Uterus (tissue), 4 donors: ENCODE measurements around the gene CCNB2. TPM values are rescaled to one million over a fixed set of nuclear protein-coding genes. Genes with fewer than 3 reads are reported as not detected.

Experiments used
- DNase-seq, 2 donors: peaks; one replicate each; pipeline ENCODE4 v3.0.0-alpha.2; 2019 to 2020
- H3K27ac ChIP-seq, 2 donors: fragments of 200-600 bp; sonication (generic); 1 replicate in 1 of 2; 2 replicates in 1 of 2; pipeline ENCODE4 v1.5.1; 2016 to 2018
- H3K27me3 ChIP-seq, 2 donors: fragments of 200-600 bp; sonication (generic); one replicate each; pipeline ENCODE4 v1.5.1; 2018 to 2019; ENCODE audit warnings: control low read depth in 1 of 2
- H3K36me3 ChIP-seq, 2 donors: fragments of 200-600 bp; sonication (generic); one replicate each; pipeline ENCODE4 v1.5.1; 2019; ENCODE audit warnings: control low read depth in 1 of 2
- H3K4me1 ChIP-seq, 2 donors: fragments of 200-600 bp; sonication (generic); one replicate each; pipeline ENCODE4 v1.5.1; 2018 to 2019; ENCODE audit warnings: control low read depth in 1 of 2
- H3K4me3 ChIP-seq, 2 donors: fragments of 200-600 bp; sonication (generic); 1 replicate in 1 of 2; 2 replicates in 1 of 2; pipeline ENCODE4 v1.5.1; 2018 to 2019; ENCODE audit warnings: mild to moderate bottlenecking in 1 of 2
- H3K9me3 ChIP-seq, 2 donors: fragments of 200-600 bp; sonication (generic); one replicate each; pipeline ENCODE4 v1.5.1; 2019; ENCODE audit warnings: control low read depth in 1 of 2
- POLR2A ChIP-seq, 2 donors: fragments of 450-650 bp; IDR thresholded peaks; one replicate each; pipeline ENCODE4 v1.6.1; 2016; ENCODE audit warnings: antibody characterized with exemption in 2 of 2, mild to moderate bottlenecking in 1 of 2, moderate library complexity in 1 of 2
- intact Hi-C: fragments of 100-400 bp; cut with DNase I; formaldehyde crosslinking; loops from one replicate; pipeline ENCODE4 v1.15.1; 2023; ENCODE audit warnings: low total_unique reads
- total RNA-seq, 4 donors: library from RNA; depleted of rRNA in 3 of 4; stranded (reverse); fragments of >200 nt in 3 of 4; gene quantifications; one replicate each; pipeline versions ENCODE4 v1.1.0 to v1.2.4, GENCODE V29; 2014 to 2023
- TF ChIP-seq, protein P1 (sequence below), 4 experiments: fragments of 200-600 bp in 2 of 4; fragments of 450-650 bp in 2 of 4; sonication (generic) in 2 of 4; IDR thresholded peaks; one replicate each; pipeline ENCODE4 v1.5.1; 2016 to 2019; ENCODE audit warnings: antibody characterized with exemption in 4 of 4, mild to moderate bottlenecking in 2 of 4, moderate library complexity in 1 of 4
- donor health status: DM: yes; HTN: yes; CAD: no.

Gene CCNB2
- total RNA-seq, 4 donors from 2014 or later, result 1.5 to 21.8 TPM; not detected in 2

DNA sequence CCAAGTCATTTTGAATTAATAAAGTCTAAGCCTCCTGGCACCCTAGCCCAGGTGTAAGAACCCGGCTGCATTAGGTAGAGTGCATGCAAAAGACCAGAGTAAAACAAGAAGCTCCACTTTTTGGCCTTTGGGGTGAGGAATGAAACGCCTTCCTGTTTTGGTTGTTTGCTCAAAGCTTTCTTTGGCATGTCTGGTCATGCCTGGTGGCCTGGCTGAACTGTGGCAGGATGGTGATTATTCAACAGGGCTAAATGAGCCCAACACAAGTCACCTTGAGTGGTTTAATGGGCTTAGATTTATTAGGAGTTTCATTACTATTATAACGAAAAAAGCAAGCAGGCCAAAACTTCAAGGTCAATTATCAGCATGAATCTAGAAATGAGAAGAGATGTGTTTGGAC lies 60.8 kb downstream of the CCNB2 start:
- Histone ChIP-seq H3K4me3 (no peak overlapping the region), H3K27me3 (no peaks in the 10 kb centered on the region), H3K36me3 (no peaks in the 10 kb centered on the region), H3K4me1 (no peaks in the 10 kb centered on the region), H3K27ac (peak overlapping the region; percentile 83 to 86), H3K9me3 (no peaks in the 10 kb centered on the region)
- peak in 1 of 2 donors; percentile 25 for DNase-seq
- intact Hi-C loops, result no loop called here
- TF ChIP-seq, protein P1, sequence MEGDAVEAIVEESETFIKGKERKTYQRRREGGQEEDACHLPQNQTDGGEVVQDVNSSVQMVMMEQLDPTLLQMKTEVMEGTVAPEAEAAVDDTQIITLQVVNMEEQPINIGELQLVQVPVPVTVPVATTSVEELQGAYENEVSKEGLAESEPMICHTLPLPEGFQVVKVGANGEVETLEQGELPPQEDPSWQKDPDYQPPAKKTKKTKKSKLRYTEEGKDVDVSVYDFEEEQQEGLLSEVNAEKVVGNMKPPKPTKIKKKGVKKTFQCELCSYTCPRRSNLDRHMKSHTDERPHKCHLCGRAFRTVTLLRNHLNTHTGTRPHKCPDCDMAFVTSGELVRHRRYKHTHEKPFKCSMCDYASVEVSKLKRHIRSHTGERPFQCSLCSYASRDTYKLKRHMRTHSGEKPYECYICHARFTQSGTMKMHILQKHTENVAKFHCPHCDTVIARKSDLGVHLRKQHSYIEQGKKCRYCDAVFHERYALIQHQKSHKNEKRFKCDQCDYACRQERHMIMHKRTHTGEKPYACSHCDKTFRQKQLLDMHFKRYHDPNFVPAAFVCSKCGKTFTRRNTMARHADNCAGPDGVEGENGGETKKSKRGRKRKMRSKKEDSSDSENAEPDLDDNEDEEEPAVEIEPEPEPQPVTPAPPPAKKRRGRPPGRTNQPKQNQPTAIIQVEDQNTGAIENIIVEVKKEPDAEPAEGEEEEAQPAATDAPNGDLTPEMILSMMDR (IDR thresholded peaks at IDR 0.05), result no peak
- TF ChIP-seq POLR2A (IDR thresholded peaks at IDR 0.05), result no peak

DNA sequence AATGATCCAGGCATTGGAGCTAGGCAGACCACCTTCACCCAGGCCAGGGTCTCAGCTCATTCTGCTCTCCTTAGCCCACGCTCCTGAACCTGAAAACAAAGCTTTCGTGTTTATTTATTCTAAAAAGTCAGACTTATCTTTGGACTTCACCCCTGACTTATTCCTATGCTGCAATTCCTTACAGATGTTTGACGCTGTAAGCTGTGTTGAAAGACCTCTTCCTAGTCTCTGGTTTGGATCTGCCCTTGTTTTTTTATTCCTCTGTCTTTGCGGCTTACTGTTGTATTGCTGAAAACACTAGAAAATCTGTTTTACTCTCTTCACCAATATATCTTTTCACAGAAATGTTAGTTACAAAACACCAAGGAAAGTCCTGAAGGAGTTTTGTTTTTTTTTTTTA lies 61.2 kb downstream of the CCNB2 start:
- DNase-seq, result no peak
- Histone ChIP-seq H3K27me3 (no peaks in the 10 kb centered on the region), H3K36me3 (no peaks in the 10 kb centered on the region), H3K9me3 (no peaks in the 10 kb centered on the region), H3K4me3 (no peak overlapping the region), H3K27ac (peak overlapping the region; percentile 83 to 86), H3K4me1 (no peaks in the 10 kb centered on the region)
- intact Hi-C loops, result no loop called here
- no peak for TF ChIP-seq POLR2A (IDR thresholded peaks at IDR 0.05)
- TF ChIP-seq, protein P1 (IDR thresholded peaks at IDR 0.05), result no peak

DNA sequence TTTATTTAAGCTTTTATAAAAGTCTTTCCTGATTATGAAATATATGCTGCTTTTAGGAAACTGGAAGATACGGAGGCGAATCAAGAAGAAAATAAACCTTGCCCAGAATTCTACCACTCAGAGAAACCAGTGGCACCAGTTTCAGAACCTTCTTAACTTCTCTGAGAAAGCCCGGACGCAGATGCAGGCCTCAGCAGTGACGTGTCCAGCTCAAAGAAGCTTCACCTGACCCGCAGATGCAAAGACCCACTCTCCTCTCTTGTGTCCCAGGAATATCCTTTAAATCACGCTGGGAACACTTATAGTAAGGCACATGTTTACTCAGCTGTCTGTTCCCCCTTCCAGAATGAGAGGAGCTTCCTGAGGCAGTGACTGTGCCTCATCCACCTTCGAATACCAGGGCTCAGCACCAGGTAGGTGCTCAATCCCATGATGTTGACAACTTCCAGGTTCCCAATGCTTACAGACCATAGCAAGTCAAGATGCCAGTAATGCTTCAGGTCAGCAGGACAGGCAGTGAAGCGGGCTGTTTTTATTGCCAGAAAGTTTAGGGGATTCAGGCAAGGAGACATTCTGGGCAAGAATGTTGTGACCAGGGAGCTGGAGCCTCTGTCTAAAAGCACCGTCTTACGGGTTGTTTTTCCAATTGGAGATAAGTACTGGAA lies 61.8 kb downstream of the CCNB2 start:
- H3K4me1 ChIP-seq, result no peaks in the 10 kb centered on the region
- DNase-seq, result no peak
- no peaks in the 10 kb centered on the region for H3K9me3 ChIP-seq
- no peaks in the 10 kb centered on the region for H3K36me3 ChIP-seq
- no peak overlapping the region for H3K4me3 ChIP-seq
- intact Hi-C loops, result no loop called here
- H3K27me3 ChIP-seq, result no peaks in the 10 kb centered on the region
- peak overlapping the region; percentile 83 to 86 for H3K27ac ChIP-seq
- TF ChIP-seq POLR2A (IDR thresholded peaks at IDR 0.05), result no peak
- TF ChIP-seq, protein P1 (IDR thresholded peaks at IDR 0.05), result no peak

DNA sequence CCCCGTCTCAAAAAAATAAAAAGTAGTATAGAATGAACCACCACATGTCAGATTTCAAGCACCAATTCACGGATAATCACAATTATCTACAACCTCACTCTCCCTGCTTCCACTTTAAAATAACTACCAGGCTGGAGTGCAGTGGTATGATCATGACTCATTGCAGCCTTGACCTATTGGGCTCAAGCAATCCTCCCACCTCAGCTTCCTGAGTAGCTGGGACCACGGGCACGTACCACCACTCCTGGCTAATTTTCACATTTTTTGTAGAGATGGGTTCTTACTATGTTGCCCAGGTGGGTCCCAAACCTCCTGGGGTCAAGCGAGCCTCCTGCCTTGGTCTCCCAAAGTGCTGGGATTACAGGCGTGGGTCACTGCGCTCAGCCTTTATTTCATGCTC lies 63.6 kb downstream of the CCNB2 start:
- Histone ChIP-seq H3K4me3 (no peak overlapping the region), H3K36me3 (no peaks in the 10 kb centered on the region), H3K4me1 (no peaks in the 10 kb centered on the region), H3K27ac (peak overlapping the region; percentile 83 to 86), H3K27me3 (no peaks in the 10 kb centered on the region), H3K9me3 (no peaks in the 10 kb centered on the region)
- no peak for DNase-seq
- intact Hi-C loops, result no loop called here
- TF ChIP-seq, protein P1 (IDR thresholded peaks at IDR 0.05), result no peak
- no peak for TF ChIP-seq POLR2A (IDR thresholded peaks at IDR 0.05)

DNA sequence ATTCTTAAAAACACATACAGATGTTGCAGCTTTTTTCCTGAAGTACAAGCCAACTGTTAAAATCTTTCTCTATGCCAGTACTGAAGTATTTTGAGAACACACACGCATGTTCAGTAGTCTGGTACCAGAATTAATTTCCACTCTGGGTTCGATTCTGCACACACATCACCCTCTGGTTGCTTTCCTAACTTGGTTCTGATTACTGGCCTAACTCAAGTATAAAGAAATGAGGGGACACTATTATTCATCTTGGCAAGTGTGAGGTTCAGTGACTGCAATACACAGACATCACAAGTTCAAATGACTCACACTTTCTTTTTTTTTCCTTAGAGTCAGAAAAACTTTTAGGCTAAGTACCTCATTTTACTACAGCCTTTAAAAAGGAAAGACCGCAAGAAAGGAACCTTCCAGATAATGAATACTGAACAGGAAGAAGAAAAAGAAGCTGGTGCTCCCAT lies 64.3 kb downstream of the CCNB2 start:
- intact Hi-C loops, result no loop called here
- TF ChIP-seq, protein P1 (IDR thresholded peaks at IDR 0.05), result no peak
- no peak for TF ChIP-seq POLR2A (IDR thresholded peaks at IDR 0.05)
- no peaks in the 10 kb centered on the region for H3K27me3 ChIP-seq
- H3K9me3 ChIP-seq, result no peaks in the 10 kb centered on the region
- peak overlapping the region; percentile 83 to 86 for H3K27ac ChIP-seq
- no peaks in the 10 kb centered on the region for H3K36me3 ChIP-seq
- no peak overlapping the region for H3K4me3 ChIP-seq
- no peak for DNase-seq
- H3K4me1 ChIP-seq, result no peaks in the 10 kb centered on the region
